Iris pigment epithelial cell (primary cell): ENCODE results near the gene CREG1.
"Not testable (repeated sequence)": the region's sequence is repeated elsewhere in the genome, so short reads cannot be mapped to it uniquely, and the experiment has no call there.

Experiments used
- DNase-seq: peaks from one replicate; pipeline ENCODE4 v3.0.0-alpha.2; 2011; ENCODE audit warnings: low read depth

CREG1 gene

GRCh38 chr1:167553136-167554027 lies at the start of gene CREG1:
CREG1 (minus strand) TSS chr1:167553762.
- peak; percentile 92 for DNase-seq

GRCh38 chr1:167602840-167603239 lies 49.3 kb upstream of the CREG1 start:
- DNase-seq, result no peak

GRCh38 chr1:167601442-167602383 lies 48.2 kb upstream of the CREG1 start:
- no peak for DNase-seq

- peak; percentile 61 for DNase-seq
Observed at GRCh38 chr1:167599957-167600581, 46.5 kb upstream of the CREG1 start.

GRCh38 chr1:167594822-167595221 lies 41.3 kb upstream of the CREG1 start:
- no peak for DNase-seq

GRCh38 chr1:167593860-167594259 lies 40.3 kb upstream of the CREG1 start:
- DNase-seq, result no peak

- DNase-seq, result no peak
Observed at GRCh38 chr1:167592475-167592874, 38.9 kb upstream of the CREG1 start.

- DNase-seq, result no peak
Observed at GRCh38 chr1:167588361-167588760, 34.8 kb upstream of the CREG1 start.

GRCh38 chr1:167587872-167588271 lies 34.3 kb upstream of the CREG1 start:
- no peak for DNase-seq

GRCh38 chr1:167587342-167587741 lies 33.8 kb upstream of the CREG1 start:
- no peak for DNase-seq

GRCh38 chr1:167584581-167584980 lies 31.0 kb upstream of the CREG1 start:
- no peak for DNase-seq

GRCh38 chr1:167582722-167583121 lies 29.2 kb upstream of the CREG1 start:
- DNase-seq, result no peak

GRCh38 chr1:167582064-167582463 lies 28.5 kb upstream of the CREG1 start:
- DNase-seq, result no peak

GRCh38 chr1:167579986-167580385 lies 26.4 kb upstream of the CREG1 start:
- DNase-seq, result no peak

GRCh38 chr1:167578939-167579521 lies 25.5 kb upstream of the CREG1 start:
- no peak for DNase-seq

GRCh38 chr1:167575649-167576048 lies 22.1 kb upstream of the CREG1 start:
- DNase-seq, result no peak

- no peak for DNase-seq
Observed at GRCh38 chr1:167573035-167573434, 19.5 kb upstream of the CREG1 start.

GRCh38 chr1:167570712-167571111 lies 17.1 kb upstream of the CREG1 start:
- DNase-seq, result not testable (repeated sequence)

- no peak for DNase-seq
Observed at GRCh38 chr1:167567663-167568062, 14.1 kb upstream of the CREG1 start.

GRCh38 chr1:167566766-167567165 lies 13.2 kb upstream of the CREG1 start:
- DNase-seq, result no peak

- DNase-seq, result no peak
Observed at GRCh38 chr1:167565922-167566321, 12.4 kb upstream of the CREG1 start.
